Lung (tissue), 12 donors: ENCODE results near the gene DMBT1. TPM values are rescaled to one million over a fixed set of nuclear protein-coding genes. Genes with fewer than 3 reads are reported as not detected.

ENCODE experiments used
- ATAC-seq: fragments of 200-7000 bp; cut with Tn5 transposase; one replicate; pipeline ENCODE4 v1.9.1; 2020; ENCODE audit warnings: moderate number of reproducible peaks; ENCODE audit not compliant: insufficient read depth, low FRiP score
- DNase-seq, 3 donors: peaks; one replicate each; pipeline ENCODE4 v3.0.0-alpha.2; 2013 to 2017
- H3K27ac ChIP-seq, 2 donors: one replicate each; pipeline ENCODE4 v1.5.1; 2013; ENCODE audit warnings: mild to moderate bottlenecking in 2 of 2, moderate library complexity in 2 of 2, control low read depth in 1 of 2, inconsistent platforms in 1 of 2, low read depth in 1 of 2, low read length in 1 of 2
- H3K27me3 ChIP-seq, 3 donors: one replicate each; pipeline ENCODE4 v1.5.1; 2013; ENCODE audit warnings: low read length in 2 of 3; ENCODE audit not compliant: control insufficient read depth in 3 of 3, insufficient read depth in 3 of 3
- H3K36me3 ChIP-seq, 4 donors: one replicate each; pipeline ENCODE4 v1.5.1; 2013; ENCODE audit warnings: low read length in 4 of 4, mild to moderate bottlenecking in 1 of 4, moderate library complexity in 1 of 4; ENCODE audit not compliant: control insufficient read depth in 4 of 4, insufficient read depth in 4 of 4
- H3K4me1 ChIP-seq, 5 donors: one replicate each; pipeline ENCODE4 v1.5.1; 2013; ENCODE audit warnings: low read length in 5 of 5, mild to moderate bottlenecking in 2 of 5, moderate library complexity in 1 of 5; ENCODE audit not compliant: control insufficient read depth in 5 of 5, insufficient read depth in 5 of 5
- H3K4me3 ChIP-seq: one replicate; pipeline ENCODE4 v1.5.1; 2013; ENCODE audit warnings: mild to moderate bottlenecking, control low read depth, moderate library complexity
- H3K9ac ChIP-seq, 2 donors: one replicate each; pipeline ENCODE4 v1.5.1; 2013; ENCODE audit warnings: low read length in 2 of 2, control low read depth in 1 of 2; ENCODE audit not compliant: insufficient read depth in 1 of 2
- H3K9me3 ChIP-seq, 4 donors: one replicate each; pipeline ENCODE4 v1.5.1; 2013; ENCODE audit warnings: low read length in 3 of 4, mild to moderate bottlenecking in 1 of 4, moderate library complexity in 1 of 4; ENCODE audit not compliant: control insufficient read depth in 4 of 4, insufficient read depth in 3 of 4
- WGBS, 2 donors: extraction: QIAGEN DNeasy Blood & Tissue Kit; methylation state at CpG; one replicate each; pipeline ENCODE4 v1.1.7; 2013; 5-methylcytosine and 5-hydroxymethylcytosine counted together
- polyA plus RNA-seq, 2 donors: library from polyadenylated mRNA; stranded (reverse); fragments of 200-250 nt; gene quantifications; one replicate each; pipeline ENCODE4 v1.2.1, GENCODE V29; 2013
- total RNA-seq, 2 donors: library from RNA; depleted of rRNA in 1 of 2; stranded (reverse); fragments of >200 nt in 1 of 2; gene quantifications; one replicate each; pipeline ENCODE4 v1.2.1, GENCODE V29; 2014 to 2021
- TF ChIP-seq, protein P1 (sequence below): IDR thresholded peaks from 2 replicates; pipeline ENCODE4 v1.5.1; 2012; ENCODE audit warnings: mild to moderate bottlenecking; ENCODE audit errors: control extremely low read depth, extremely low read depth
- donor health status: control.
- donor health status: control.
- donor health status: Bipolar disorder and iron deficiency.
- donor health status: healthy.
- donor health status: DM: yes; HTN: yes; CAD: no.

Gene DMBT1
- total and polyA plus RNA-seq, 4 donors: 21.1 to 337 (median 111) TPM

DNA sequence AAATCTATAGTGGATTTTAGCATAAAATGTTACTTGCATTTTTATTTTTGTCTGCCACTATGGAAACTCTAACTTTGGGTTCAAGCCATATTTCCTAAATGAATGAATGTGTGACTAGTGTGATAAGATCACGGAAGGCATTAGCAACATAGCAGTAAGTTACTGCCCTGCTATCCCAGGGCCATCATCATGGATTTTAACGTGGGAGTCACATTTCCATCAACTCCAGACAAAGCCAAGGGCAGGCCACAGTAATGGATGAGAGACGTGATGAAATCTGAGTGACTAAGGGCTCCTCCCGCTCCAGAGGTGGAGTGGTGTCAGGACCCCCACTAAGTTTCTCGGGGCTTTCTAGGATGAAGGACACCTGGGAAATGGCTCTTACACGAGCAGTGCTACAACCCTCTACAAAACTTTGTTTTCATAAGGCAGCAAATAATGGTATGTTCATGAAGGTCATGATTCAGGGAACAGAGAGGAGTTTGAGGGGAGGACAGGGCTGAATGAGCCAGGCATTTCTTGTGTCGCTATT, 104.8 kb downstream of the DMBT1 start:
- Histone ChIP-seq H3K9ac (no peak overlapping the region), H3K27ac (no peak overlapping the region), H3K4me3 (no peak overlapping the region), H3K4me1 (no peaks in the 10 kb centered on the region), H3K9me3 (peaks cover 0 to 1% (median 0%) of the 10 kb centered on the region in 4 donors), H3K27me3 (no peaks in the 10 kb centered on the region), H3K36me3 (no peaks in the 10 kb centered on the region)
- no peak for ATAC-seq
- WGBS, 2 donors: 78 to 84% methylated on average over 7 of the region's 7 CpGs
- no peak for DNase-seq
- TF ChIP-seq, protein P1, sequence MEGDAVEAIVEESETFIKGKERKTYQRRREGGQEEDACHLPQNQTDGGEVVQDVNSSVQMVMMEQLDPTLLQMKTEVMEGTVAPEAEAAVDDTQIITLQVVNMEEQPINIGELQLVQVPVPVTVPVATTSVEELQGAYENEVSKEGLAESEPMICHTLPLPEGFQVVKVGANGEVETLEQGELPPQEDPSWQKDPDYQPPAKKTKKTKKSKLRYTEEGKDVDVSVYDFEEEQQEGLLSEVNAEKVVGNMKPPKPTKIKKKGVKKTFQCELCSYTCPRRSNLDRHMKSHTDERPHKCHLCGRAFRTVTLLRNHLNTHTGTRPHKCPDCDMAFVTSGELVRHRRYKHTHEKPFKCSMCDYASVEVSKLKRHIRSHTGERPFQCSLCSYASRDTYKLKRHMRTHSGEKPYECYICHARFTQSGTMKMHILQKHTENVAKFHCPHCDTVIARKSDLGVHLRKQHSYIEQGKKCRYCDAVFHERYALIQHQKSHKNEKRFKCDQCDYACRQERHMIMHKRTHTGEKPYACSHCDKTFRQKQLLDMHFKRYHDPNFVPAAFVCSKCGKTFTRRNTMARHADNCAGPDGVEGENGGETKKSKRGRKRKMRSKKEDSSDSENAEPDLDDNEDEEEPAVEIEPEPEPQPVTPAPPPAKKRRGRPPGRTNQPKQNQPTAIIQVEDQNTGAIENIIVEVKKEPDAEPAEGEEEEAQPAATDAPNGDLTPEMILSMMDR: no peak

DNA sequence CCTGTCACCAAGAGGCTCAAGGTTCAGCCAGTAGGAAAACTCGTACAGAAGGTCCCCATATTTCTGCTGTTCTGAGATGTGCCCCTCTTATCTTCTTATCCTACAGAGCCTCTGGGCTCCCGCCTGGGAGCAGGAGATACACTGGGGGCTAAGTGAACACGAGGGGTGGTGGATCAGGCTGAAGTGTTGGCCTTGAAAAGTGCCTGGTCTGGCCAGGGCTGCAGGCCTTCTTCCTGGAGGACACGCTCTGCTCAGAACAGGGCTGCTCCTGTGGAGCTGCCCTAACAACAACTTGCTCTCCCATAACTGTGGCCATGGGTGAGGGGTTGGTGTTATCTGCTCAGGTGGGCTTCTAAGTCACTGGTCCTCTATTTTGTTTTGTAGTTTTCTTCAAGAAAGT, 105.4 kb downstream of the DMBT1 start:
- Histone ChIP-seq H3K27me3 (no peaks in the 10 kb centered on the region), H3K4me3 (no peak overlapping the region), H3K9ac (no peak overlapping the region), H3K36me3 (no peaks in the 10 kb centered on the region), H3K4me1 (no peaks in the 10 kb centered on the region), H3K27ac (no peak overlapping the region), H3K9me3 (peaks cover 0 to 1% (median 0%) of the 10 kb centered on the region in 4 donors)
- DNase-seq (no peak), ATAC-seq (no peak)
- 77 to 84% methylated on average over 4 of the region's 4 CpGs for WGBS, 2 donors
- TF ChIP-seq, protein P1: no peak

DNA sequence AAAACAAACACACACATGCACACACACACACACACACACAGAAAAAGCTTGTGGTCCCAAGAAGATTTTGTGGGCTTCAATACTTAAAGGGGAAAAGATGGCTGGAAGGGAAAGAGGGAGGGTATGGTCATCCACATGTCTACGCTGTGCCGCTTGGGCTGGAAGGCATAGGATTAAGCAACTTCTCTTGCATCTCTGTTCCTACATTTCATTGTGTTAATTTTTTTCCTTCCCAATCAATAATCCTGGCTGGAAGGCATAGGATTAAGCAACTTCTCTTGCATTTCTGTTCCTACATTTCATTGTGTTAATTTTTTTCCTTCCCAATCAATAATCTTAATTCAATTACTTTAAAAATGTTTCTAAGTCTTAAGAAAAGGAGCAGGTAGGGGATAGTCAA, 108.5 kb downstream of the DMBT1 start:
- Histone ChIP-seq H3K4me3 (no peak overlapping the region), H3K4me1 (no peaks in the 10 kb centered on the region), H3K9me3 (peaks cover 0 to 2% (median 0%) of the 10 kb centered on the region in 4 donors), H3K27me3 (no peaks in the 10 kb centered on the region), H3K9ac (no peak overlapping the region), H3K27ac (no peak overlapping the region), H3K36me3 (no peaks in the 10 kb centered on the region)
- TF ChIP-seq, protein P1: no peak
- no peak for DNase-seq
- WGBS, 2 donors: 98 to 100% methylated on average over 2 of the region's 2 CpGs
- no peak for ATAC-seq

DNA sequence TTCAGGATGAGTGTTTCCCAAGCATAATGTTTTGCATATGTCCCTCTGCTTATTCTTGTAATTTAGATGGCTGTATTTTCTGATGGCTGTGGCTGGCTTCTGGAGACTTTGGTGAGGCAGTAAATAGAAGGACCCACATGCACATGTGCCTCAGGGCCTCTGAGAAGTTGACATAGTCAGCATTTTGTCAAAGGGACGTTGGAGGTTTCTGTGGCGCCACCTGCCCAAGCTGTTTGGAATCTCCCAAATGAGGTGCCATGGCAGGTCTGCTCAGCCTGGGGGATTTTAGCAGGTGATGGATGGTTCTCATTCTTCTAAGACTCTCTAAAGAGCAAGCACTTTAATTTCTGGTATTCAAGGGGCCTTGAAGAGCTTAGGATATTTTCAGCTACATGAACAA, 109.3 kb downstream of the DMBT1 start:
- no peak for ATAC-seq

More for the DNA sequence above, 109.3 kb downstream of the DMBT1 start:
- Histone ChIP-seq H3K4me3 (no peak overlapping the region), H3K9ac (no peak overlapping the region), H3K27me3 (peaks cover 0 to 5% (median 0%) of the 10 kb centered on the region in 3 donors), H3K9me3 (peaks cover 0 to 2% (median 0%) of the 10 kb centered on the region in 4 donors), H3K4me1 (no peaks in the 10 kb centered on the region), H3K27ac (no peak overlapping the region), H3K36me3 (no peaks in the 10 kb centered on the region)
- 57 to 60% methylated on average over 2 of the region's 2 CpGs for WGBS, 2 donors
- TF ChIP-seq, protein P1: no peak
- DNase-seq: no peak
